Neuron (in vitro differentiated cells): ENCODE measurements around the gene OR2AT4.
"Not testable (repeated sequence)": the region's sequence is repeated elsewhere in the genome, so short reads cannot be mapped to it uniquely, and the experiment has no call there.

Source experiments
- H2AFZ ChIP-seq: one replicate; pipeline ENCODE4 v1.6.1; 2013; ENCODE audit warnings: low read depth, mild to moderate bottlenecking, inconsistent platforms, low read length, moderate library complexity
- H3K27me3 ChIP-seq: one replicate; pipeline ENCODE4 v1.6.1; 2013; ENCODE audit warnings: low read length; ENCODE audit not compliant: insufficient read depth
- H3K36me3 ChIP-seq: one replicate; pipeline ENCODE4 v1.6.1; 2013; ENCODE audit warnings: low read length; ENCODE audit not compliant: insufficient read depth
- H3K4me1 ChIP-seq: one replicate; pipeline ENCODE4 v1.6.1; 2013; ENCODE audit warnings: low read length; ENCODE audit not compliant: insufficient read depth
- H3K4me3 ChIP-seq: 2 replicates; pipeline ENCODE4 v1.5.1; 2013; ENCODE audit warnings: mild to moderate bottlenecking, low read length, moderate library complexity
- H3K9me3 ChIP-seq: one replicate; pipeline ENCODE4 v1.6.1; 2013; ENCODE audit warnings: low read length

The OR2AT4 gene

GRCh38 chr11:75046668-75047067 lies 50.0 kb downstream of the OR2AT4 start:
- not testable (repeated sequence) for H3K36me3 ChIP-seq, H2AFZ ChIP-seq, H3K27me3 ChIP-seq, H3K9me3 ChIP-seq, H3K4me1 ChIP-seq, H3K4me3 ChIP-seq

GRCh38 chr11:75044381-75045170 lies 52.1 kb downstream of the OR2AT4 start:
- not testable (repeated sequence) for H3K36me3 ChIP-seq, H3K9me3 ChIP-seq, H3K4me3 ChIP-seq, H3K27me3 ChIP-seq, H2AFZ ChIP-seq, H3K4me1 ChIP-seq

GRCh38 chr11:75041821-75042220 lies 54.9 kb downstream of the OR2AT4 start:
- not testable (repeated sequence) for H3K36me3 ChIP-seq, H2AFZ ChIP-seq, H3K4me3 ChIP-seq, H3K27me3 ChIP-seq, H3K9me3 ChIP-seq, H3K4me1 ChIP-seq

DNA sequence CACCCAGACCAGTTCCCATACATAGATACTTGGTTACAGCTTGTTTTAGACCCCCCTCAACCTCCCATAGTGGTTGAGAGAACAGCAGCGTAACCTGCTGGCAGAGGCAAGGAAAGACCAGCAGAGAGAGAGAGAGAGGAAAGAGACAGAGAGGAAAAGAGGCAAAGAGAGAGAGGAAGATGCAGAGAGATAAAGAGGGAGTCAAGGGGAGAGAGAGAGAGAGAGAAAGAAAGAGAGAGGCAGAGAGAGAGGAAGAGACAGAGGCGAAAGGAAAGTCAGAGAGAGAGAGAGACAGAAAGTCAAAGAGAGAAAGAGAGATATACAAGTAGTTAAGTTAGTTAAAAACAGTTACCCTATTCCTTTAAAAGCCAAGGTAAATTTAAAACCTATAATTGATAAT lies 55.4 kb downstream of the OR2AT4 start:
- Histone ChIP-seq H3K9me3 (no peaks in the 10 kb centered on the region), H3K27me3 (no peaks in the 10 kb centered on the region), H3K36me3 (no peaks in the 10 kb centered on the region), H3K4me3 (no peak overlapping the region), H3K4me1 (no peaks in the 10 kb centered on the region), H2AFZ (no peak overlapping the region)

- no peak overlapping the region for H2AFZ ChIP-seq
- no peaks in the 10 kb centered on the region for H3K9me3 ChIP-seq
- H3K4me1 ChIP-seq: no peaks in the 10 kb centered on the region
- H3K36me3 ChIP-seq: no peaks in the 10 kb centered on the region
- H3K27me3 ChIP-seq: no peaks in the 10 kb centered on the region
- no peak overlapping the region for H3K4me3 ChIP-seq
These were observed 56.4 kb downstream of the OR2AT4 start for GRCh38 chr11:75040167-75040770.

DNA sequence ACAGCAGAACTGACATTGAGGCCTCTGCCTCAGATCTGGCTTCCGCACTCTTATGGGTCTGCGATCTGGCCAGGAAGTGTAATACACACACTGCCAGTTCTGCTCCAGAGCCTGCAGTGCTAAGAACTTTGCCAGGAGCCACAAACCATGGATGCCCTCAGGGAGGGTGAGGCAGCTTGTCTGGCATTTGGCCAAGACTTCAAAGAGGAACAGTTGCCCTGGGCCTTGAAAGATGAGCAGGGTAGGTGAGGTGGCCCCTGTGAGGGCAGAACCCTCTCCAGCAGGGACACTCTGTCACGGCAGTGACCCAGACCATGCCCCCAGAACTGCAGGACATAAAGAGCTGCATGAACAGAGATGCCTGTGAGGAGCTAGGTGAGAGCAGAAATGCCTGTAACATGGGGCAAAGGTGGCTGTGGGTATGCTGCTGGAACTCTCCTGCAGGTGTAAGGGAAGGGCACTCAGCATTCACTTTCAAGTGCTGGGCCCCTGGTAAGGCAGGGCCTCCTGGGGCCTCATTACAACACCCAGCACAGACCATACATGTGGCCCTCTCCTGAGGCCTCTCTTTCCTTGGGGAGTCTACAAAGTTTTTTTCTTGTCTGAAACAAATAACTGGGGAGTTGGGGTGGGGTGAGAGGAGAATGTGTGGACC lies 60.6 kb downstream of the OR2AT4 start:
- H3K27me3 ChIP-seq: no peaks in the 10 kb centered on the region
- H3K36me3 ChIP-seq: no peaks in the 10 kb centered on the region
- no peak overlapping the region for H2AFZ ChIP-seq
- H3K9me3 ChIP-seq: no peaks in the 10 kb centered on the region
- H3K4me3 ChIP-seq: no peak overlapping the region
- no peaks in the 10 kb centered on the region for H3K4me1 ChIP-seq

DNA sequence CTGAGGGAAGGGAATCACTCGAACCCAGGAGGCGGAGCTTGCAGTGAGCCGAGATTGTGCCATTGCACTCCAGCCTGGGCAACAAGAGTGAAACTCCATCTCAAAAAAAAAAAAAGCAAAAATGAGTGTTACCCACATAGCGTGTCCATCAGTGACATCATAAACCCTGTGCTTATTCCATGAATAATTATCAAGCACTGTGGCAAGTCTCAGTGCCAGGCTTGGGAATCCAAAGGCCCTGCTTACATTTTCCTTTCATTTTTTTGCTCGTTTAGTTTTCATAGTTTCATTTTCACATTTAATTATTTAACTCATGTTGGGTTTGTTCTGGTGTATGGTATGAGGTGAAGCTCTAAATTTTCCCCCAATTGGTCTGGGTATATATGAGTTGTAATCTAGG lies 61.4 kb downstream of the OR2AT4 start:
- H3K4me1 ChIP-seq: no peaks in the 10 kb centered on the region
- H3K4me3 ChIP-seq: no peak overlapping the region
- H3K9me3 ChIP-seq: no peaks in the 10 kb centered on the region
- no peaks in the 10 kb centered on the region for H3K27me3 ChIP-seq
- no peak overlapping the region for H2AFZ ChIP-seq
- H3K36me3 ChIP-seq: no peaks in the 10 kb centered on the region

- Histone ChIP-seq H2AFZ (no peak overlapping the region), H3K36me3 (no peaks in the 10 kb centered on the region), H3K4me3 (no peak overlapping the region), H3K4me1 (no peaks in the 10 kb centered on the region), H3K9me3 (no peaks in the 10 kb centered on the region), H3K27me3 (no peaks in the 10 kb centered on the region)
These were observed 62.8 kb downstream of the OR2AT4 start for GRCh38 chr11:75033916-75034315.

DNA sequence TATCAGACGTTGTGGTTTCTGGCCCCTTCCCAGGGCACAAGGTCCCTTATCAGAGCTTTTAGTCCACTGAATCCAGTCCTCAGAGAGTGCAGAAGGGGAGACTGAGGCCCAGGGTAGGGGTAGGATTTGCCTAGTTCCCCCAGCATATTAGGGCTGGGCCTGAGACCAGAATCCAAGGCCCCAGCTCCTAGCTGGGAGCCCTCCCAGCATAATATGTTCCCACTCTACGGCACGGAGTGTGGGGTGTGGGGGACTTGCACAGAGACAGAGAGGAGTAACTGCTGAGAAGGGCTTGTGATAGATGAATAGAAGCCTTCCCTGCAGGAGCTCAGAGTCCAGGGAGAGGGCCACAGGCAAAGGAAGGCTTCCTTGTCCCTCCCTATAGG lies 64.1 kb downstream of the OR2AT4 start:
- no peak overlapping the region for H3K4me3 ChIP-seq
- no peaks in the 10 kb centered on the region for H3K36me3 ChIP-seq
- no peak overlapping the region for H2AFZ ChIP-seq
- no peaks in the 10 kb centered on the region for H3K9me3 ChIP-seq
- no peaks in the 10 kb centered on the region for H3K4me1 ChIP-seq
- no peaks in the 10 kb centered on the region for H3K27me3 ChIP-seq

- Histone ChIP-seq H2AFZ (no peak overlapping the region), H3K4me1 (no peaks in the 10 kb centered on the region)
These were observed 64.7 kb downstream of the OR2AT4 start for GRCh38 chr11:75031771-75032549.

More at GRCh38 chr11:75031771-75032549, 64.7 kb downstream of the OR2AT4 start:
- no peaks in the 10 kb centered on the region for H3K36me3 ChIP-seq
- no peak overlapping the region for H3K4me3 ChIP-seq
- H3K9me3 ChIP-seq: no peaks in the 10 kb centered on the region
- no peaks in the 10 kb centered on the region for H3K27me3 ChIP-seq
